SU-DHL-6 (cell line): Measurements from ENCODE around the gene FETUB.
A peak's percentile ranks its signal among the peaks of the same experiment; 100 is the strongest.

Source experiments
- H2AFZ ChIP-seq: fragments of 200-600 bp; sonication (generic); 2 replicates; pipeline ENCODE4 v1.6.1; 2014; ENCODE audit warnings: low read depth, mild to moderate bottlenecking, moderate library complexity, mixed read lengths, antibody characterized with exemption, low read length; ENCODE audit not compliant: severe bottlenecking
- H3F3A ChIP-seq: fragments of 200-600 bp; shearing (Covaris generic); 2 replicates; pipeline ENCODE4 v1.6.0; 2016; ENCODE audit warnings: antibody characterized with exemption, mild to moderate bottlenecking; ENCODE audit not compliant: insufficient read depth
- H3K27ac ChIP-seq: fragments of 200-600 bp; sonication (generic); 2 replicates; pipeline ENCODE4 v1.5.1; 2016; ENCODE audit warnings: low read depth, mild to moderate bottlenecking, low read length, moderate library complexity, mixed read lengths
- H3K27me3 ChIP-seq: fragments of 200-600 bp; sonication (generic), shearing (Covaris generic); 2 replicates; pipeline ENCODE4 v1.6.0; 2014; ENCODE audit warnings: mild to moderate bottlenecking, low read length
- H3K36me3 ChIP-seq: fragments of 200-600 bp; sonication (generic); 2 replicates; pipeline ENCODE4 v1.6.1; 2014; ENCODE audit warnings: mild to moderate bottlenecking, low read length, mixed read lengths
- H3K4me2 ChIP-seq: fragments of 300-600, 200-600 bp; shearing (Covaris generic), sonication (generic); 2 replicates; pipeline ENCODE4 v1.6.0; 2014; ENCODE audit warnings: low read length, low read depth, mild to moderate bottlenecking; ENCODE audit not compliant: poor library complexity, severe bottlenecking
- H3K4me3 ChIP-seq: fragments of 200-600 bp; sonication (generic); 2 replicates; pipeline ENCODE4 v1.5.1; 2014; ENCODE audit warnings: antibody characterized with exemption, low read length, mild to moderate bottlenecking, mixed read lengths; ENCODE audit not compliant: insufficient read depth, poor library complexity, severe bottlenecking
- H3K79me2 ChIP-seq: fragments of 200-600 bp; sonication (generic); 2 replicates; pipeline ENCODE4 v1.6.1; 2014; ENCODE audit warnings: mild to moderate bottlenecking, low read length, moderate library complexity; ENCODE audit not compliant: insufficient read depth
- H3K9ac ChIP-seq: fragments of 200-600 bp; sonication (generic); 2 replicates; pipeline ENCODE4 v1.7.0; 2014; ENCODE audit warnings: mild to moderate bottlenecking, low read length
- H3K9me2 ChIP-seq: fragments of 200-600 bp; sonication (generic); replicated peaks from 2 replicates; pipeline ENCODE4 v1.6.1; 2014; ENCODE audit warnings: low read length; ENCODE audit not compliant: insufficient read depth
- H3K9me3 ChIP-seq: fragments of 200-600 bp; sonication (generic); 2 replicates; pipeline ENCODE4 v1.6.1; 2014; ENCODE audit warnings: low read length, mixed read lengths; ENCODE audit not compliant: insufficient read depth
- H4K20me1 ChIP-seq: fragments of 200-600 bp; sonication (generic); 2 replicates; pipeline ENCODE4 v1.6.1; 2014; ENCODE audit warnings: low read depth, mild to moderate bottlenecking, antibody characterized with exemption, low read length, moderate library complexity, mixed read lengths
- CTCF ChIP-seq: fragments of 200-600 bp; sonication (generic); IDR thresholded peaks from one replicate; pipeline ENCODE4 v1.5.1; 2017; ENCODE audit warnings: antibody characterized with exemption, mild to moderate bottlenecking, low read length, moderate library complexity; ENCODE audit not compliant: insufficient read depth, poor library complexity, severe bottlenecking
- EZH2phosphoT487 ChIP-seq: fragments of 200-600 bp; sonication (generic), shearing (Covaris generic); conservative IDR thresholded peaks from 2 replicates; pipeline ENCODE4 v1.6.1; 2018; ENCODE audit warnings: mild to moderate bottlenecking, antibody characterized with exemption, low read length, moderate library complexity, mixed read lengths

FETUB gene

GRCh38 chr3:186612065-186612464, 28.1 kb upstream of the FETUB start:
- Histone ChIP-seq H3K79me2 (no peaks in the 10 kb centered on the region), H4K20me1 (no peaks in the 10 kb centered on the region), H3K9ac (no peak overlapping the region)

GRCh38 chr3:186612721-186613636, 27.2 kb upstream of the FETUB start, which contains the start of gene AHSG:
Gene AHSG (plus strand): TSS chr3:186613060. CDS start chr3:186613142, 82 bp downstream.
- Histone ChIP-seq H3K4me2 (no peak within 1 kb of the TSS), H2AFZ (no peak within 1 kb of the TSS), H3K79me2 (no peaks in the 10 kb centered on the region), H4K20me1 (no peaks in the 10 kb centered on the region), H3K9ac (no peak within 1 kb of the TSS), H3F3A (no peaks in the 10 kb centered on the region), H3K9me3 (no peaks in the 10 kb centered on the region), H3K36me3 (no peaks in the 10 kb centered on the region), H3K27ac (no peak within 1 kb of the TSS), H3K9me2 (no peaks in the 10 kb centered on the region), H3K4me3 (no peak within 1 kb of the TSS), H3K27me3 (no peaks in the 10 kb centered on the region)
- no peak for TF ChIP-seq EZH2phosphoT487
- TF ChIP-seq CTCF: no peak

More at GRCh38 chr3:186612065-186612464, 28.1 kb upstream of the FETUB start:
- H3K4me2 ChIP-seq: no peak overlapping the region
- no peaks in the 10 kb centered on the region for H3K36me3 ChIP-seq
- no peaks in the 10 kb centered on the region for H3K9me3 ChIP-seq
- H3K27me3 ChIP-seq: no peaks in the 10 kb centered on the region
- no peaks in the 10 kb centered on the region for H3K9me2 ChIP-seq
- TF ChIP-seq CTCF: no peak
- no peak for TF ChIP-seq EZH2phosphoT487
- no peak overlapping the region for H3K4me3 ChIP-seq
- no peaks in the 10 kb centered on the region for H3F3A ChIP-seq
- no peak overlapping the region for H3K27ac ChIP-seq
- H2AFZ ChIP-seq: no peak overlapping the region

- H3F3A ChIP-seq: no peaks in the 10 kb centered on the region
- peak overlapping the region; percentile 83 for H2AFZ ChIP-seq
- no peaks in the 10 kb centered on the region for H3K36me3 ChIP-seq
- H3K4me3 ChIP-seq: no peak overlapping the region
- no peak overlapping the region for H3K4me2 ChIP-seq
- no peaks in the 10 kb centered on the region for H3K79me2 ChIP-seq
- H3K27me3 ChIP-seq: no peaks in the 10 kb centered on the region
- H4K20me1 ChIP-seq: no peaks in the 10 kb centered on the region
- TF ChIP-seq EZH2phosphoT487 (no peak), CTCF (no peak)
- no peak overlapping the region for H3K9ac ChIP-seq
- H3K27ac ChIP-seq: no peak overlapping the region
- no peaks in the 10 kb centered on the region for H3K9me3 ChIP-seq
- H3K9me2 ChIP-seq: no peaks in the 10 kb centered on the region
Measured at GRCh38 chr3:186613637-186614265, 26.4 kb upstream of the FETUB start.
